Measurements from ENCODE around the gene INTS1. TPM values are rescaled to one million over a fixed set of nuclear protein-coding genes. Genes with fewer than 3 reads are reported as not detected.

The INTS1 gene
- total and polyA plus RNA-seq, 2 of the 4 experiments (the other 2 are of a cell fraction): 9.3 to 40.1 TPM

DNA sequence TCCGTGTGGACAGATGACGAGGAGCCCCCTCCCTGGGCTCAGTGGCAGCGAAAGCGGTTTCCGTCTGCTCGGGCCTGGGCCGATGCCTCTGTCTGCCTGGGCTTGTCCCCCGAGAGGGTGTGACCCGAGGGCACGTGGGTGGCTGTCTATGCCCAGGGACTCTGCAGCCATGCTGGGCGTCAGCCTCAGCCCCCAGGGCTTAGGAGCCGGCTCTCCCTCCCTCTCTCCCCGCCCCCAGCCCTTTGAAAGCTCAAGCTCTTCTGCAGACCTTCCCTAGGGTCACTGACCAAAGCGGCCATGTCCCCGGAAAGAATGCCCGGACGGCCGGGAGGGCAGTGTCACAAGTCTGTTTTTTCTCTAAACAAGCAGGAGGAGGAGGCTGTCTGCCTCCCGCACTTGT is 52.0 kb downstream of the INTS1 start:
- H3K9me1 ChIP-seq (ENCODE audit: insufficient read depth, low read length): peaks cover under 1% of the 10 kb centered on the region; the same call in 1 of the 2 replicates
- peaks cover 4% of the 10 kb centered on the region; the same call in 1 of the 2 replicates for H3K36me3 ChIP-seq (ENCODE audit: control insufficient read depth, insufficient read depth, low read length)
- no peak for ATAC-seq (ENCODE audit: low read depth)
- ChIA-PET CTCF (no interaction called here), POLR2A (ENCODE audit: unreplicated experiment) (interaction anchor here (0.6 kb wide), 1 partner anchor 15 kb away, joined by 11 read pairs; no protein-coding TSS in a partner anchor)
- H2BK15ac ChIP-seq (ENCODE audit: low read depth, low read length): no peak overlapping the region
- H3K4me2 ChIP-seq (ENCODE audit: low read depth, low read length): no peak overlapping the region
- no peak overlapping the region for H4K8ac ChIP-seq (ENCODE audit: low read depth in 2 of 2, low read length in 2 of 2)
- BruUV-seq (replicated peaks): no TSS peak
- H2BK5ac ChIP-seq (ENCODE audit: low read depth, low read length, poor library complexity, severe bottlenecking): no peak overlapping the region
- intact Hi-C loops (cut with micrococcal nuclease): no loop called here
- H3K9ac ChIP-seq (ENCODE audit: low read depth, low read length): no peak overlapping the region
- H3K4me1 ChIP-seq (ENCODE audit: control insufficient read depth, insufficient read depth, low read length): peaks cover 35% of the 10 kb centered on the region
- peak overlapping the region; percentile 26 for H2AK9ac ChIP-seq (replicated peaks; ENCODE audit: low read depth, low read length, poor library complexity)
- no peak for DNase-seq
- no peak overlapping the region for H2BK20ac ChIP-seq (ENCODE audit: low read depth, low read length)
- no peak overlapping the region for H3K4me3 ChIP-seq (ENCODE audit: insufficient read depth, low read depth, low read length)
- peaks cover 28% of the 10 kb centered on the region for H4K20me1 ChIP-seq (ENCODE audit: insufficient read depth, low read length)
- in situ Hi-C loops (cut with MboI; ENCODE audit: low sequenced_read_pairs): no loop called here
- dilution Hi-C loops (cut with HindIII; ENCODE audit: low sequenced_read_pairs, unreplicated experiment): no loop called here
- no peaks in the 10 kb centered on the region for H3K27me3 ChIP-seq (ENCODE audit: control insufficient read depth, insufficient read depth, low read length)
- no peak overlapping the region for H2AFZ ChIP-seq (replicated peaks; ENCODE audit: low read length, poor library complexity)
- no peak overlapping the region for H3K27ac ChIP-seq (ENCODE audit: insufficient read depth, low read length)
- no peak overlapping the region for H4K5ac ChIP-seq (ENCODE audit: low read depth, low read length)
- H3K56ac ChIP-seq (ENCODE audit: extremely low read depth, insufficient read depth, low read length): no peak overlapping the region
- WGBS, 2 experiments (ENCODE audit: extremely low coverage in 2 of 2, insufficient read length in 1 of 2): 91% methylated on average over 7 of the region's 19 CpGs; no CpG with 5 or more reads in 1 of the 2 experiments
- no peak overlapping the region for H2BK120ac ChIP-seq (ENCODE audit: low read depth, low read length)
- no peak overlapping the region for H3K14ac ChIP-seq (replicated peaks; ENCODE audit: low read depth, low read length)
- no peak overlapping the region for H2AK5ac ChIP-seq (ENCODE audit: low read depth, low read length)
- TF ChIP-seq POLR2A (IDR thresholded peaks at IDR 0.05; ENCODE audit: low read depth, low read length) (no peak), CHD1 (IDR thresholded peaks at IDR 0.05; ENCODE audit: low read depth, low read length) (no peak), MXI1 (IDR thresholded peaks at IDR 0.05; ENCODE audit: borderline replicate concordance, low read depth, low read length) (no peak), RFX5 (IDR thresholded peaks at IDR 0.05; ENCODE audit: low read depth, low read length) (no peak), MAZ (IDR thresholded peaks at IDR 0.05; ENCODE audit: borderline replicate concordance, low read depth, low read length) (no peak), RCOR1 (IDR thresholded peaks at IDR 0.05; ENCODE audit: insufficient replicate concordance, low read length) (no peak), MAFK (IDR thresholded peaks at IDR 0.05; ENCODE audit: low read depth, low read length) (no peak), RAD21 (IDR thresholded peaks at IDR 0.05; ENCODE audit: low read length) (no peak), FOS (IDR thresholded peaks at IDR 0.05; ENCODE audit: low read depth, low read length) (no peak), NFE2L2 (IDR thresholded peaks at IDR 0.05; ENCODE audit: low read depth, low read length) (no peak), BHLHE40 (IDR thresholded peaks at IDR 0.05; ENCODE audit: low read depth, low read length) (no peak), CEBPB (IDR thresholded peaks at IDR 0.05; ENCODE audit: low read depth, low read length) (no peak), SMC3 (IDR thresholded peaks at IDR 0.05; ENCODE audit: low read depth, low read length) (no peak)
- TF ChIP-seq, protein P1, sequence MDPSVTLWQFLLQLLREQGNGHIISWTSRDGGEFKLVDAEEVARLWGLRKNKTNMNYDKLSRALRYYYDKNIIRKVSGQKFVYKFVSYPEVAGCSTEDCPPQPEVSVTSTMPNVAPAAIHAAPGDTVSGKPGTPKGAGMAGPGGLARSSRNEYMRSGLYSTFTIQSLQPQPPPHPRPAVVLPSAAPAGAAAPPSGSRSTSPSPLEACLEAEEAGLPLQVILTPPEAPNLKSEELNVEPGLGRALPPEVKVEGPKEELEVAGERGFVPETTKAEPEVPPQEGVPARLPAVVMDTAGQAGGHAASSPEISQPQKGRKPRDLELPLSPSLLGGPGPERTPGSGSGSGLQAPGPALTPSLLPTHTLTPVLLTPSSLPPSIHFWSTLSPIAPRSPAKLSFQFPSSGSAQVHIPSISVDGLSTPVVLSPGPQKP (IDR thresholded peaks at IDR 0.05; ENCODE audit: borderline replicate concordance, low read depth, low read length): no peak
- TF ChIP-seq, protein P2, sequence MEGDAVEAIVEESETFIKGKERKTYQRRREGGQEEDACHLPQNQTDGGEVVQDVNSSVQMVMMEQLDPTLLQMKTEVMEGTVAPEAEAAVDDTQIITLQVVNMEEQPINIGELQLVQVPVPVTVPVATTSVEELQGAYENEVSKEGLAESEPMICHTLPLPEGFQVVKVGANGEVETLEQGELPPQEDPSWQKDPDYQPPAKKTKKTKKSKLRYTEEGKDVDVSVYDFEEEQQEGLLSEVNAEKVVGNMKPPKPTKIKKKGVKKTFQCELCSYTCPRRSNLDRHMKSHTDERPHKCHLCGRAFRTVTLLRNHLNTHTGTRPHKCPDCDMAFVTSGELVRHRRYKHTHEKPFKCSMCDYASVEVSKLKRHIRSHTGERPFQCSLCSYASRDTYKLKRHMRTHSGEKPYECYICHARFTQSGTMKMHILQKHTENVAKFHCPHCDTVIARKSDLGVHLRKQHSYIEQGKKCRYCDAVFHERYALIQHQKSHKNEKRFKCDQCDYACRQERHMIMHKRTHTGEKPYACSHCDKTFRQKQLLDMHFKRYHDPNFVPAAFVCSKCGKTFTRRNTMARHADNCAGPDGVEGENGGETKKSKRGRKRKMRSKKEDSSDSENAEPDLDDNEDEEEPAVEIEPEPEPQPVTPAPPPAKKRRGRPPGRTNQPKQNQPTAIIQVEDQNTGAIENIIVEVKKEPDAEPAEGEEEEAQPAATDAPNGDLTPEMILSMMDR (conservative IDR thresholded peaks at IDR 0.05; ENCODE audit: low read depth, low read length): no peak
- TF ChIP-seq, protein P3, sequence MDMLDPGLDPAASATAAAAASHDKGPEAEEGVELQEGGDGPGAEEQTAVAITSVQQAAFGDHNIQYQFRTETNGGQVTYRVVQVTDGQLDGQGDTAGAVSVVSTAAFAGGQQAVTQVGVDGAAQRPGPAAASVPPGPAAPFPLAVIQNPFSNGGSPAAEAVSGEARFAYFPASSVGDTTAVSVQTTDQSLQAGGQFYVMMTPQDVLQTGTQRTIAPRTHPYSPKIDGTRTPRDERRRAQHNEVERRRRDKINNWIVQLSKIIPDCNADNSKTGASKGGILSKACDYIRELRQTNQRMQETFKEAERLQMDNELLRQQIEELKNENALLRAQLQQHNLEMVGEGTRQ (IDR thresholded peaks at IDR 0.05; ENCODE audit: low read depth, low read length): no peak
- H3K79me1 ChIP-seq (ENCODE audit: low read depth in 1 of 2, low read length in 2 of 2): peaks cover 0 to 60% of the 10 kb centered on the region in 2 experiments
- no peak overlapping the region for H3K4ac ChIP-seq (ENCODE audit: low read depth, low read length)
- H3K9me3 ChIP-seq (ENCODE audit: control insufficient read depth, insufficient read depth, low read length): no peaks in the 10 kb centered on the region
- no peak overlapping the region for H3K18ac ChIP-seq (ENCODE audit: low read depth, low read length)
- H4K91ac ChIP-seq (ENCODE audit: insufficient read depth, low read depth, low read length): no peak overlapping the region
- H3K23ac ChIP-seq (ENCODE audit: low read depth, low read length): no peak overlapping the region

Data from IMR-90 (cell line).